Measurements from ENCODE around the gene YBX2.

DNA sequence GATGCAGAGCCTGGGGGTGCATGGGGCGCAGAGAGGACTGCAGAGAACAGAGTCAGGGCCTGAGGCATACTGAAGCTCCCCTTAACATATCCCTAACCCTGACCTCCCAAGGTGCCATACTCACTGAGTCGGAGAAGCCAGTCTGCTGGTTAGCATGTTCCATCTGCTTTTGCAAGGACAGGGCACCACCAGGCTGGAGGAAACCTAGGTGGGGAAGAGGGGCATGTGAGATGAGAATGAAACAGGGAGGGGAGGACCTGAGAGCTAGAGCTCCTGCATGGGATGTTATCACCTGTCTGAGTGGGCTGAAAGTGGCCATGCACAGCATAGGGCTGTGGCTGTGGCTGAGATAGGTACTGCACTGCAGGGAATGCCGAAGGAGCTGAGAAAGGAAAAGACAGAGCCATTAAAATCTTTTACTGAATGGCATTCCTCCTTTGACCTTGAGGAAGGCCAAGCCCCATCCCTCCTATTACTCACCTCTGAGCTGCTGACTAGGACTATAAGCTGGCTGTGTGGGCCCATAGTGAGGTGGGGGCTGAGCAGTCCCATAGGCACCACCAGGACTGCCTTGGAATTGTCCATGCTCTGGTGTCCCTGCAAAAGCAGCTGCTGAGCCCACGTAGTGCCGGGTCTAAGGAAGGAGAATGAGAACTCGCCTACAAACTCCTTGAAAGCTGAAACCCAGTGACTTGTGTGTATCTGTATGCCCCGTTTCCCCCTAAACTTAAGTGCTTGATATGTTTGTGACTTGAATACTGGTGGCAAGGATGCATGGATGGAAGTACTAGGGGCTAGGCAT lies 18.9 kb upstream of the YBX2 start:
- TF ChIP-seq, protein P1, sequence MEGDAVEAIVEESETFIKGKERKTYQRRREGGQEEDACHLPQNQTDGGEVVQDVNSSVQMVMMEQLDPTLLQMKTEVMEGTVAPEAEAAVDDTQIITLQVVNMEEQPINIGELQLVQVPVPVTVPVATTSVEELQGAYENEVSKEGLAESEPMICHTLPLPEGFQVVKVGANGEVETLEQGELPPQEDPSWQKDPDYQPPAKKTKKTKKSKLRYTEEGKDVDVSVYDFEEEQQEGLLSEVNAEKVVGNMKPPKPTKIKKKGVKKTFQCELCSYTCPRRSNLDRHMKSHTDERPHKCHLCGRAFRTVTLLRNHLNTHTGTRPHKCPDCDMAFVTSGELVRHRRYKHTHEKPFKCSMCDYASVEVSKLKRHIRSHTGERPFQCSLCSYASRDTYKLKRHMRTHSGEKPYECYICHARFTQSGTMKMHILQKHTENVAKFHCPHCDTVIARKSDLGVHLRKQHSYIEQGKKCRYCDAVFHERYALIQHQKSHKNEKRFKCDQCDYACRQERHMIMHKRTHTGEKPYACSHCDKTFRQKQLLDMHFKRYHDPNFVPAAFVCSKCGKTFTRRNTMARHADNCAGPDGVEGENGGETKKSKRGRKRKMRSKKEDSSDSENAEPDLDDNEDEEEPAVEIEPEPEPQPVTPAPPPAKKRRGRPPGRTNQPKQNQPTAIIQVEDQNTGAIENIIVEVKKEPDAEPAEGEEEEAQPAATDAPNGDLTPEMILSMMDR (IDR thresholded peaks at IDR 0.05): no peak
- no peak for TF ChIP-seq POLR2A (IDR thresholded peaks at IDR 0.05)

All from thyroid gland (tissue), 4 donors.